Neural cell (in vitro differentiated cells): ENCODE measurements around the gene SNPH. TPM values are rescaled to one million over a fixed set of nuclear protein-coding genes. Genes with fewer than 3 reads are reported as not detected.

Experiments
- H2AFZ ChIP-seq: fragments of 200-600, 300-800 bp; sonication (generic), shearing (Covaris generic); 2 replicates; pipeline ENCODE4 v1.6.0; 2014; ENCODE audit warnings: low read depth, mild to moderate bottlenecking, antibody characterized with exemption, low read length, moderate library complexity
- H3F3A ChIP-seq: fragments of 200-600 bp; shearing (Covaris generic); 2 replicates; pipeline ENCODE4 v1.6.1; 2016; ENCODE audit warnings: mild to moderate bottlenecking, moderate library complexity, mixed read lengths, antibody characterized with exemption, low read length; ENCODE audit not compliant: insufficient read depth, poor library complexity, severe bottlenecking
- H3K27ac ChIP-seq: fragments of 200-600, 300-800 bp; sonication (generic), shearing (Covaris generic); 2 replicates; pipeline ENCODE4 v1.5.1; 2014; ENCODE audit warnings: mild to moderate bottlenecking, low read length, moderate library complexity
- H3K27me3 ChIP-seq: fragments of 300-800, 200-600 bp; sonication (generic), shearing (Covaris generic); 2 replicates; pipeline ENCODE4 v1.6.0; 2014; ENCODE audit warnings: mild to moderate bottlenecking, low read depth, low read length, moderate library complexity; ENCODE audit not compliant: insufficient read depth
- H3K36me3 ChIP-seq: fragments of 300-800, 200-600 bp; sonication (generic), shearing (Covaris generic); 2 replicates; pipeline ENCODE4 v1.5.1; 2014; ENCODE audit warnings: mild to moderate bottlenecking, antibody characterized with exemption, low read length, moderate library complexity; ENCODE audit not compliant: insufficient read depth
- H3K4me2 ChIP-seq: fragments of 300-800, 200-600 bp; sonication (generic), shearing (Covaris generic); 2 replicates; pipeline ENCODE4 v1.6.0; 2014; ENCODE audit warnings: mild to moderate bottlenecking, low read length
- H3K4me3 ChIP-seq: fragments of 300-800, 200-600 bp; sonication (generic), shearing (Covaris generic); 2 replicates; pipeline ENCODE4 v1.5.1; 2014; ENCODE audit warnings: mild to moderate bottlenecking, low read length, moderate library complexity
- H3K79me2 ChIP-seq: fragments of 200-600 bp; shearing (Covaris generic); replicated peaks from 2 replicates; pipeline ENCODE4 v1.6.0; 2014; ENCODE audit warnings: mild to moderate bottlenecking, low read length, moderate library complexity; ENCODE audit not compliant: insufficient read depth
- H3K9ac ChIP-seq: fragments of 300-800, 200-600 bp; sonication (generic), shearing (Covaris generic); 2 replicates; pipeline ENCODE4 v1.6.1; 2016; ENCODE audit warnings: mild to moderate bottlenecking, low read length, mixed read lengths
- H3K9me2 ChIP-seq: fragments of 200-600 bp; shearing (Covaris generic); 2 replicates; pipeline ENCODE4 v1.6.1; 2016; ENCODE audit warnings: mild to moderate bottlenecking, low read length, mixed read lengths; ENCODE audit not compliant: insufficient read depth
- H3K9me3 ChIP-seq: fragments of 200-600, 300-800 bp; sonication (generic), shearing (Covaris generic); 2 replicates; pipeline ENCODE4 v1.6.1; 2016; ENCODE audit warnings: mild to moderate bottlenecking, mixed run types, low read length, moderate library complexity, mixed read lengths
- H4K20me1 ChIP-seq: fragments of 200-600 bp; shearing (Covaris generic); 2 replicates; pipeline ENCODE4 v1.6.1; 2016; ENCODE audit warnings: mild to moderate bottlenecking, mixed run types; ENCODE audit not compliant: insufficient read depth
- EP300 ChIP-seq: fragments of 450-650 bp; conservative IDR thresholded peaks from 2 replicates; pipeline ENCODE4 v1.6.1; 2014; ENCODE audit warnings: antibody characterized with exemption, mild to moderate bottlenecking, moderate library complexity; ENCODE audit not compliant: poor library complexity, severe bottlenecking
- EZH2 ChIP-seq: fragments of 200-600, 300-800 bp; shearing (Covaris generic), sonication (generic); IDR thresholded peaks from 2 replicates; pipeline ENCODE4 v1.6.1; 2014; ENCODE audit warnings: antibody characterized with exemption, low read length, borderline replicate concordance, mild to moderate bottlenecking; ENCODE audit not compliant: insufficient read depth, poor library complexity, severe bottlenecking
- MXI1 ChIP-seq: fragments of 450-650 bp; conservative IDR thresholded peaks from 2 replicates; pipeline ENCODE4 v1.6.1; 2014; ENCODE audit warnings: antibody characterized with exemption, mild to moderate bottlenecking; ENCODE audit not compliant: poor library complexity, severe bottlenecking
- POLR2AphosphoS5 ChIP-seq: IDR thresholded peaks from 2 replicates; pipeline ENCODE4 v1.6.1; 2012
- RAD21 ChIP-seq: fragments of 450-650 bp; conservative IDR thresholded peaks from 2 replicates; pipeline ENCODE4 v1.6.1; 2014; ENCODE audit warnings: antibody characterized with exemption, mild to moderate bottlenecking, moderate library complexity
- REST ChIP-seq: IDR thresholded peaks from 2 replicates; pipeline ENCODE4 v1.6.1; 2012; ENCODE audit warnings: borderline replicate concordance
- SMC3 ChIP-seq: fragments of 450-650 bp; conservative IDR thresholded peaks from 2 replicates; pipeline ENCODE4 v1.6.1; 2014; ENCODE audit warnings: antibody characterized with exemption, mild to moderate bottlenecking, moderate library complexity; ENCODE audit not compliant: poor library complexity
- TAF1 ChIP-seq: IDR thresholded peaks from 2 replicates; pipeline ENCODE4 v1.6.1; 2012; ENCODE audit warnings: low read depth
- polyA plus RNA-seq: library from polyadenylated mRNA; depleted of rRNA; stranded (reverse); fragments of >200 nt; gene quantifications from 2 replicates; pipeline ENCODE4 v1.2.3, GENCODE V29; 2014
- TF ChIP-seq, protein P1 (sequence below): fragments of 450-650 bp; IDR thresholded peaks from 2 replicates; pipeline ENCODE4 v1.5.1; 2014; ENCODE audit warnings: antibody characterized with exemption, mild to moderate bottlenecking, moderate library complexity; ENCODE audit not compliant: poor library complexity, severe bottlenecking

SNPH gene
- polyA plus RNA-seq, 1 donor from 2014 or later, result 25.6 TPM

DNA sequence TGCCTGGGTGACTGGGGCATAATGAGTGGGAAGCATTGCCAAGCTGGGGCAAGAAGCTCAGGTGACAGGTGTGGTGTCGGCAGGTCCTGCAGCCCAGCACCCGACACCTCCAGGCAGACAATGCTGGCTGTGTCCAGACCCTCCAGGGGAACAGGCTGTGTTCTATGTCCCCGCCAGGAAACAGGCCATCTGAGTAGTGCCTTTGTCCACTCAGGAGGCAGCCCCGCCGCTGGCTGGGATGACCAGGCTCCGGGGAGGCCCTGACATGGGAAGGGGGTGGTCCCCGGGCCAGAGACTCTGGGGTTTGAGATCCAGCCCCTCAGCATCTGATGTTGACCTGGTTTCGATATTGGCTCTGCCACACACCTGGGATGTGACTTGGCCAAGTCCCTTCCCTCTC, 28.4 kb downstream of the SNPH start (continued):
- TF ChIP-seq TAF1 (no peak), POLR2AphosphoS5 (no peak), EZH2 (no peak), RAD21 (no peak)

DNA sequence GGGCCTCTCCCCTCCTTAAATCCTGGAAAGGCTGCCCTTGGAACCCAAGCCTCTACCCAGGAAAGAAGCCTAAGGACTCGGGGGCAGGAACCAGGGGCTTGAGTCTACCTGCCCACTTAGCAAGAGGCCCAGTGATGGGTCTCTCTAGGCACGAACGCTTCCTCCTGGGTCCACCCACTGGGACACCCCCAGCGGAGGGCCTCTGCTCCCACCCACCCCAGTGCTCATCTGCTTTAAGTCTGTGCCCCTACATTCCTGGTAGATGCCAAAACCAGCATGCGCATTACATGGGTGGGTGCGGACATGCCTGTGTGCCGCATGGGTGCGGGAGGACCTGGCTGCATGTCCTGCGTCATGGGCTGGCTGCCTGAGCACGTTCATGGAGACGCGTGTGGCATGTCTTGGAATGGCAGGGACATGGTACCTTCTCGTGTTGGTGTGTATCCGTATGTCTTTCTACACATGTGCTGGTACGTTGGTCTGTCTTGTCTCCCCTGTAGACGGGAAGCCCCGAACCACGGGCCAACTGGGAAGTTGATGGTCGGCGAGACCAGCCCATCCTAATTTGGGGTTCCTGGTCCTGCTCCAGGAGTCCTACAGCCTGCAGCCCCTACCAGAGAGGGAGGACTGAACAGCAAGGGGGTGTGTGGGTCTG, 29.3 kb downstream of the SNPH start:
- Histone ChIP-seq H3K9me3 (no peaks in the 10 kb centered on the region), H3K4me2 (no peak overlapping the region), H3K4me3 (no peak overlapping the region), H3K27me3 (no peaks in the 10 kb centered on the region), H2AFZ (no peak overlapping the region), H3K9me2 (no peaks in the 10 kb centered on the region), H4K20me1 (no peaks in the 10 kb centered on the region), H3K9ac (no peak overlapping the region), H3K36me3 (no peaks in the 10 kb centered on the region), H3K27ac (no peak overlapping the region), H3K79me2 (no peaks in the 10 kb centered on the region), H3F3A (no peaks in the 10 kb centered on the region)
- TF ChIP-seq MXI1, result no peak

DNA sequence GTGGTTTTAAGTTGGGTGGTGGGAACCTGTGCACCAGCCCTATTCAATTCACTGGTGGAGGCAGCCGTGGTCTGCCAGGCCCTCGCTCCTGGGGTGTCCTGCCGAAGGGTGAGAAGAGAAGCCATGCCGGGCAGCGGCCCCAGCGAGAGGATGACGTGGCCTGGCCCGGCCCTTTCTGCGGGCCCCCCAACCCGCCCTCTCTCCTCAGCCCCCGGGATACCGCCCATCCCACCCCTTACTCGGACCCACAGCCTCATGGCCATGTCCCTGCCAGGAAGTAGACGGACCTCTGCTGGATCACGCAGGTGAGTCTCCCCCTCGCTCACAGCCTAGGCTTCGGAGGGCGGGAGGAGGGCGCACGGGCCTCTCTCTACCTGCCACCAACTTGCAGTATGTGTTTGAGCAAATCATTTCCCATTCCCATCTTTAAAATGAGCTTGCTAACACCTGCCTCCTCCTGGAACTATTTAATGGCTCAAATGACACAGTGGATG, 30.1 kb downstream of the SNPH start:
- TF ChIP-seq MXI1, result no peak
- no peak for TF ChIP-seq TAF1
- TF ChIP-seq, protein P1, sequence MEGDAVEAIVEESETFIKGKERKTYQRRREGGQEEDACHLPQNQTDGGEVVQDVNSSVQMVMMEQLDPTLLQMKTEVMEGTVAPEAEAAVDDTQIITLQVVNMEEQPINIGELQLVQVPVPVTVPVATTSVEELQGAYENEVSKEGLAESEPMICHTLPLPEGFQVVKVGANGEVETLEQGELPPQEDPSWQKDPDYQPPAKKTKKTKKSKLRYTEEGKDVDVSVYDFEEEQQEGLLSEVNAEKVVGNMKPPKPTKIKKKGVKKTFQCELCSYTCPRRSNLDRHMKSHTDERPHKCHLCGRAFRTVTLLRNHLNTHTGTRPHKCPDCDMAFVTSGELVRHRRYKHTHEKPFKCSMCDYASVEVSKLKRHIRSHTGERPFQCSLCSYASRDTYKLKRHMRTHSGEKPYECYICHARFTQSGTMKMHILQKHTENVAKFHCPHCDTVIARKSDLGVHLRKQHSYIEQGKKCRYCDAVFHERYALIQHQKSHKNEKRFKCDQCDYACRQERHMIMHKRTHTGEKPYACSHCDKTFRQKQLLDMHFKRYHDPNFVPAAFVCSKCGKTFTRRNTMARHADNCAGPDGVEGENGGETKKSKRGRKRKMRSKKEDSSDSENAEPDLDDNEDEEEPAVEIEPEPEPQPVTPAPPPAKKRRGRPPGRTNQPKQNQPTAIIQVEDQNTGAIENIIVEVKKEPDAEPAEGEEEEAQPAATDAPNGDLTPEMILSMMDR, result no peak
- TF ChIP-seq SMC3, result no peak
- TF ChIP-seq POLR2AphosphoS5, result no peak
- TF ChIP-seq REST, result no peak
- TF ChIP-seq EZH2, result no peak
- no peak for TF ChIP-seq RAD21
- TF ChIP-seq EP300, result no peak
- Histone ChIP-seq H3K9me3 (no peaks in the 10 kb centered on the region), H3K27me3 (no peaks in the 10 kb centered on the region), H3K4me3 (no peak overlapping the region), H3K36me3 (no peaks in the 10 kb centered on the region), H3F3A (no peaks in the 10 kb centered on the region), H3K9me2 (no peaks in the 10 kb centered on the region), H4K20me1 (no peaks in the 10 kb centered on the region), H3K27ac (no peak overlapping the region), H3K9ac (no peak overlapping the region), H3K4me2 (no peak overlapping the region), H3K79me2 (no peaks in the 10 kb centered on the region), H2AFZ (no peak overlapping the region)
